GM23338 (cell line): Measurements from ENCODE around the gene SOHLH1. TPM values are rescaled to one million over a fixed set of nuclear protein-coding genes. Genes with fewer than 3 reads are reported as not detected.

Source experiments
- ATAC-seq: fragments of 200-7000 bp; cut with Tn5 transposase; 3 replicates; pipeline ENCODE4 v1.9.1; 2020
- DNase-seq: peaks from one replicate; pipeline ENCODE4 v3.0.0-alpha.2; 2015; ENCODE audit warnings: low spot score
- H2AFZ ChIP-seq: fragments of 200-600 bp; sonication (generic); 2 replicates; pipeline ENCODE4 v1.8.0; 2016; ENCODE audit warnings: antibody characterized with exemption, mild to moderate bottlenecking, moderate library complexity
- H3F3A ChIP-seq: fragments of 200-600 bp; sonication (generic); replicated peaks from 2 replicates; pipeline ENCODE4 v1.8.0; 2017; ENCODE audit warnings: antibody characterized with exemption, mixed run types, low read depth
- H3K27ac ChIP-seq: fragments of 200-600 bp; sonication (generic); 2 replicates; pipeline ENCODE4 v1.6.1; 2016; ENCODE audit warnings: low read depth
- H3K27me3 ChIP-seq: fragments of 200-600 bp; sonication (generic); 2 replicates; pipeline ENCODE4 v1.8.0; 2016; ENCODE audit warnings: mild to moderate bottlenecking, mixed run types, moderate library complexity; ENCODE audit not compliant: insufficient read depth
- H3K36me3 ChIP-seq: fragments of 200-600 bp; sonication (generic); 2 replicates; pipeline ENCODE4 v1.8.0; 2016; ENCODE audit warnings: mild to moderate bottlenecking; ENCODE audit not compliant: insufficient read depth
- H3K4me1 ChIP-seq: fragments of 200-600 bp; sonication (generic); 2 replicates; pipeline ENCODE4 v1.8.0; 2016; ENCODE audit warnings: mild to moderate bottlenecking, moderate library complexity; ENCODE audit not compliant: insufficient read depth
- H3K4me2 ChIP-seq: fragments of 200-600 bp; sonication (generic); 2 replicates; pipeline ENCODE4 v1.7.1; 2017; ENCODE audit warnings: mixed run types
- H3K4me3 ChIP-seq: fragments of 200-600 bp; sonication (generic); 2 replicates; pipeline ENCODE4 v1.6.1; 2016; ENCODE audit warnings: mixed run types
- H3K79me2 ChIP-seq: fragments of 200-600 bp; sonication (generic); replicated peaks from 2 replicates; pipeline ENCODE4 v1.8.0; 2017; ENCODE audit warnings: mild to moderate bottlenecking; ENCODE audit not compliant: insufficient read depth
- H3K9me2 ChIP-seq: fragments of 200-600 bp; sonication (generic); 2 replicates; pipeline ENCODE4 v1.8.0; 2017; ENCODE audit not compliant: insufficient read depth
- H4K20me1 ChIP-seq: fragments of 200-600 bp; sonication (generic); replicated peaks from 2 replicates; pipeline ENCODE4 v1.8.0; 2017; ENCODE audit warnings: mild to moderate bottlenecking; ENCODE audit not compliant: insufficient read depth
- H3K27ac Mint-ChIP-seq: 2 replicates; pipeline ENCODE4 v1.8.0; 2020; ENCODE audit warnings: inconsistent platforms, mild to moderate bottlenecking, moderate library complexity, mixed read lengths
- H3K27me3 Mint-ChIP-seq: 3 replicates; pipeline ENCODE4 v1.8.0; 2022; ENCODE audit warnings: low read depth, mild to moderate bottlenecking, moderate library complexity, mixed read lengths, inconsistent platforms; ENCODE audit not compliant: insufficient read depth, poor library complexity
- H3K36me3 Mint-ChIP-seq: 3 replicates; pipeline ENCODE4 v1.8.0; 2021; ENCODE audit warnings: low read depth, mild to moderate bottlenecking, inconsistent platforms, moderate library complexity, mixed read lengths
- H3K4me1 Mint-ChIP-seq: 3 replicates; pipeline ENCODE4 v1.8.0; 2020; ENCODE audit warnings: mild to moderate bottlenecking, inconsistent platforms, mixed read lengths
- H3K4me3 Mint-ChIP-seq: 3 replicates; pipeline ENCODE4 v1.8.0; 2021; ENCODE audit warnings: moderate library complexity, mild to moderate bottlenecking, inconsistent platforms, mixed read lengths
- H3K9me3 Mint-ChIP-seq: 3 replicates; pipeline ENCODE4 v1.8.0; 2020; ENCODE audit warnings: moderate library complexity, mild to moderate bottlenecking, inconsistent platforms, mixed read lengths
- ZNF462 ChIP-seq: fragments of 250-450 bp; sonication (Bioruptor Pico); IDR thresholded peaks from 2 replicates; pipeline ENCODE4 v1.5.0; 2020; ENCODE audit warnings: mild to moderate bottlenecking, moderate library complexity
- polyA plus RNA-seq: library from polyadenylated mRNA; unstranded; fragments of >200 nt; fragmentation: Nextera tagmentation; extraction: Ambion mirVana; gene quantifications from 2 replicates; pipeline ENCODE4 v1.2.1, GENCODE V29; 2016
- total RNA-seq: library from RNA; depleted of rRNA; stranded (reverse); fragments of >200 nt; shearing (Covaris generic); gene quantifications from 2 replicates; pipeline ENCODE4 v1.2.3, GENCODE V29; 2014
- TF ChIP-seq, protein P1 (sequence below), 2 experiments: fragments of 200-600 bp in 1 of 2; sonication (generic) in 1 of 2; conservative IDR thresholded peaks; 2 replicates each; pipeline versions ENCODE4 v1.5.1 to v1.6.1; 2016 to 2017; ENCODE audit warnings: antibody characterized with exemption in 2 of 2, low read depth in 2 of 2, mild to moderate bottlenecking in 2 of 2, moderate library complexity in 1 of 2

SOHLH1 gene
- total and polyA plus RNA-seq, 2 experiments from 2014 or later: 0.21 TPM; not detected in 1

- no peak for TF ChIP-seq ZNF462
Observed at GRCh38 chr9:135663857-135664256, 35.4 kb downstream of the SOHLH1 start (continued).

DNA sequence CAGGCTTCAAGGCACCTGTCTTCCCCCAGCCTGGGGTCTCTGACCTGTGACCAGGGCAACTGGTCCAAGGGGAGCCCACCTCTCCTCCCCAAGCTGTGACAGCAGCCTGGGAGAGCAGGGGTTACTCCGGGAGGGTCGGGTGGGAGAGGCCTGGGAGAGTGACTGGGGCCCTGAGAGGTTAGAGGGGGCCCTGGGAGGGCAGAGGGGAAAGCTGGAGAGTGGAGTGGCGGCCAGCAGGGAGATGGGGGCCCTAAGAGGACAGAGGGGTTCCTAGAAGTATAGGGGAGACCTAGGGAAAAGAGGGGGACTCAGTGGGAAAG is 35.9 kb downstream of the SOHLH1 start:
- DNase-seq (no peak), ATAC-seq (no peak)
- no peak overlapping the region for H2AFZ ChIP-seq
- peaks cover 1% of the 10 kb centered on the region; the same call in 1 of the 3 replicates for H3K36me3 Mint-ChIP-seq
- no peaks in the 10 kb centered on the region for H3K36me3 ChIP-seq
- H3K27me3 Mint-ChIP-seq: peaks cover 2% of the 10 kb centered on the region
- TF ChIP-seq, protein P1, sequence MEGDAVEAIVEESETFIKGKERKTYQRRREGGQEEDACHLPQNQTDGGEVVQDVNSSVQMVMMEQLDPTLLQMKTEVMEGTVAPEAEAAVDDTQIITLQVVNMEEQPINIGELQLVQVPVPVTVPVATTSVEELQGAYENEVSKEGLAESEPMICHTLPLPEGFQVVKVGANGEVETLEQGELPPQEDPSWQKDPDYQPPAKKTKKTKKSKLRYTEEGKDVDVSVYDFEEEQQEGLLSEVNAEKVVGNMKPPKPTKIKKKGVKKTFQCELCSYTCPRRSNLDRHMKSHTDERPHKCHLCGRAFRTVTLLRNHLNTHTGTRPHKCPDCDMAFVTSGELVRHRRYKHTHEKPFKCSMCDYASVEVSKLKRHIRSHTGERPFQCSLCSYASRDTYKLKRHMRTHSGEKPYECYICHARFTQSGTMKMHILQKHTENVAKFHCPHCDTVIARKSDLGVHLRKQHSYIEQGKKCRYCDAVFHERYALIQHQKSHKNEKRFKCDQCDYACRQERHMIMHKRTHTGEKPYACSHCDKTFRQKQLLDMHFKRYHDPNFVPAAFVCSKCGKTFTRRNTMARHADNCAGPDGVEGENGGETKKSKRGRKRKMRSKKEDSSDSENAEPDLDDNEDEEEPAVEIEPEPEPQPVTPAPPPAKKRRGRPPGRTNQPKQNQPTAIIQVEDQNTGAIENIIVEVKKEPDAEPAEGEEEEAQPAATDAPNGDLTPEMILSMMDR (conservative IDR thresholded peaks at IDR 0.05; ENCODE audit: low read depth in 2 of 2): no peak
- H4K20me1 ChIP-seq: no peaks in the 10 kb centered on the region
- H3K27ac ChIP-seq: no peak overlapping the region
- H3K27me3 ChIP-seq: no peaks in the 10 kb centered on the region
- no peaks in the 10 kb centered on the region for H3K79me2 ChIP-seq
- H3K9me2 ChIP-seq: no peaks in the 10 kb centered on the region
- peaks cover 7% of the 10 kb centered on the region for H3K9me3 Mint-ChIP-seq
- no peaks in the 10 kb centered on the region; the same call in 1 of the 2 replicates for H3K4me1 ChIP-seq
- H3K27ac Mint-ChIP-seq: no peak overlapping the region
- H3K4me3 ChIP-seq: no peak overlapping the region
- H3K4me1 Mint-ChIP-seq: peaks cover 6% of the 10 kb centered on the region
- no peak overlapping the region for H3K4me3 Mint-ChIP-seq
- H3F3A ChIP-seq: no peaks in the 10 kb centered on the region
- no peak overlapping the region for H3K4me2 ChIP-seq
